NCI-H1417 treated with DMSO at 0.1 percent for 48 hours (cell line): ENCODE data around the gene ACOXL.

Experiments used
- DNase-seq: peaks from one replicate; lab custom pipeline; 2025; lab: John Stamatoyannopoulos, UW

Gene ACOXL

DNA sequence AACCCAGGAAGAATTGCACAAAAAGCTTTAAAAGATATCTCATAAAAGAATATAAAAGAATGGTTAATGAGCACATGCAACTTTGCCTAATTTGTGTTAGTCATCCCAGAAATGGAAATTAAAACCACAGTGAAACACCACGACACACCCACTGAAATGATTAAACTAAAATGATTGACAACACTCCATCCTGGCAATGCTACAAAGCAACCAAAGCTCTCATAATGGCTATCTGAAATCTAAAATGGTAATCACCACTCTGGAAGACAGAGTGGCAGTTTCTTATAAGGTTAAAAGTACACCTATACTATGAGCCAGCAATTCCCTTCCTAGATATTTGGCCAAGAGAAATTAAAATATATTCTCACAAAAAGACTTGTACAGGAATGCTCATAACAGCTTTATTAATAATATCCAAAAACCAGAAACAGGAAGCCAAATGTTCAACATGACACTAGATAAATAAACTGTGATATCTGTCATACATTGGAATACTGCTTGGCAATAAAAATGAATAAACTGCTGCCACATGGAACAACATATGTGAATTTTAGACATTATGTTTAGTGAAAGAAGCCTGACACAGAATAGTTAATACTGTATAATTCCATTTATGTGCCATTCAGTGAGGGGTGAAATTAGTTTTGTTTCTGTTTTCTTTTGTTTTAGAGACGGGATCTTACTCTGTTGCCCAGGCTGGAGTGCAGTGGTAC is 283.1 kb downstream of the ACOXL start:
- DNase-seq: no peak

DNA sequence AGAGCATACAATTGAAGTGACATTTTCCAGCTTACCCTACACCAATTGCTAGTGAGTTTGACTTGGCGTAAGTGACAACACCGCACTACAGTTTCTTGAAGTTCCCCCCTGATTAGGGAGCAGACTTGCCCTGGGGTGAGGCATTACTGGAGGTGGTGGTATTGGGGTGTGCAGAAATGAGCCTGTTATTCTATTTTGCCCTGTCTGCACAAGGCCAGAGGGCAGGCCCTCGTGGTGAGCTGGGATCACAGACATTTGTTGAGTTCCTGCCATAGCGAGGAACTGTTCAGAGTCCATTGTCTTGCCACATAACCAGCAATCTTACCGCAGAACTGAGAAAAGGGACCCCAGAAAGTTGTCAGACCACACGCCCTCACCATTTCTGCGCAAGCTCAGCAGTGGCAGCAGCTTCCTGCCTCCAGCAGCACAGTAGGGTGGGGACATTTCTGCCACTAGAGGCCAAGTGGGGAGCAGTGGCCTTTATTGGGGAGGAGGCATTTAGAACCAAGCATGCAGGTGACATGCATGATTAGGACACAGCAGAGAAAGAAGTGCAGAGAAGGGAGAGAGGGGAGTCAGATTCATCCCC is 284.8 kb downstream of the ACOXL start:
- no peak for DNase-seq

DNA sequence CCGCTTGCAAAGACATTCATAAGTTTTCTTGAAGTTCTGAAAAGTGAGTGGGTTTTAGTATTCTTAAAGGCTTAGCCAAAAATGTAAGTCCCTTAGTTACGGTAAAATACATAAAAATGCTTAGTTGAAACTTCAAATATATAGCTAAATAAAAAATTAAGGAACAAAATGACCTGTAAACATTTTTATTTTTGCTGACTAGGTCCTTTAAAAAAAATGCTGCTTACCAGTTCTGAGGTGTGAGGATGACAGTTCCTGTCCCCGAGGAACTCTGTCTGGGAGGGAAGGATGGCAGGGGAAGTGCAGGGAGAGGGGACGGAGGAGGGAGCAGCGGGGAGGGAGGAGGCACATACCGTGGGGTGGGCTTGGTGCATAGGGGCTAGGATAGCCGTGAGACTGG is 285.5 kb downstream of the ACOXL start:
- DNase-seq: no peak

DNA sequence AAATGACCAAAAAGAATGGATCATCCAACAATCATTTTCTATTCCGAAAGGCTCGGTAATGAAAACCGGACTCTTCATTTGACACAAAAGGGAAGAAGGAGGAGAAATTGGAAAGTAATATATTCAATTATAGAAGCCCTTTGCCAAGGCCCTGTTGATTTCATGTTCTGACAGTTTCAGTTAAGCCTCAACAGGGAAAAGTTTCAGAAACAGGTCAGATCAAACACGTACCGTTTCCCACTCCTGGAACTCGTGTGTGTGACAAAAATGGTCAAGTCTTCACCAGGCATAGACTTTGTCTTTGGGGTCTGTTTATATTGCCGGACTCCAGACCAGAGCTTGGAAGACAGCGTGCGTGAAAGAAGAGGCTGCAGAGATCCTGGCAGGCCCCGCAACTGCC is 287.0 kb downstream of the ACOXL start:
- no peak for DNase-seq

DNA sequence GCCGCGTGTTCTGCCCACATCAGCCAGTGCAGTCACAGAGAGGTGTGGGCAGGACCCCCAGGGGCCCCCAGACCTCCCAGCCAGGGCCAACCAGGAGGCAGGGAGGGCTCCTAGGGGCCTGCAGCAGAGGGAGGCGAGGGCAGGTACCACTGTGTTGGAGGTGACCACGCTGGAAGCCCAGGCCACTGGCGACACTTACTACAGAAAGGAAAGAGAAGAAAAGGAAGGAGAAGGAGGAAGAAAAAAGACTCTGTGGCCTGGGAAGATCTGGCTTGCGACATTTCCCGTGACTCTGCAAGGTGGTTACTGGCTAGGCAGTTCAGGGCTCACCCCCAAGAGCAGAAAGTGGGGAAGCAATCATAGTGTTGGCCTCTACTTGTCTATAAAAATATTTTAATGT is 290.3 kb downstream of the ACOXL start:
- no peak for DNase-seq

DNA sequence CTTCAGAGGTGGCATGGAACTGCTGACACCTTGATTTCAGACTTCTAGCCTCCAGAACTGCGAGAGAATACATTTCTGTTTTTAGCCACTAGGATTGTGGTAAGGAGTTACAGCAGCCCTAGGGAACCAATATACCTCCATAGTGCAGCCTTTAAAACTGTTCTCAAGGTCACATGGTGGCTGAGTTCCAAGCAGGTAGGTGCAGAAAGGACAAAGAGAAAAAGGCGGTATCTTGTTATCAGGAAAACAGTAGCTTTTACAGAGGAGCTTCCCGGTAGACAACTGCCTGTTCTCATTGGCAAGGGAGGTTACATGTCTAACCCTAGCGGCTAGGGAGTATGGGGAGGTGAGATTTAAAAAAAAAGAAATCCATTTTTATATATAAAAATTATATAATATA is 292.1 kb downstream of the ACOXL start:
- DNase-seq: no peak

DNA sequence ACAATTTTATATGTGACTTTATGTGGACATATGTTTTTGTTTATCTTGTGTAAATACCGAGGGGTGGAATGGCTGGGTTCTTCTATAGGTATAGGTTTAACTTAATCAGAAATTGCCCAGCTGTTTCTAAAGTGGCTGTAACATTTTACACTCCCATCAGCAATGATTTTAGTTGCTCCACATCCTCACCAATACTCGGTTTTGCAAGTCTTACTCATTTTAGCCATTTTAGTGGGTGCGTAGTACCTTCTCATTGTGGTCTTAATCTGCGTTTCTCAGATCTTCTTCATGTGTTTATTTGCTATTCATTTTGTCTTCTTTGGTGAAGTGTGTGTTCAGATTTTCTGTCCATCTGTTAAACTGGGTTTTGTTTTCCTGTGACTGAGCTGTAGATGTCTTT is 292.9 kb downstream of the ACOXL start:
- no peak for DNase-seq

DNA sequence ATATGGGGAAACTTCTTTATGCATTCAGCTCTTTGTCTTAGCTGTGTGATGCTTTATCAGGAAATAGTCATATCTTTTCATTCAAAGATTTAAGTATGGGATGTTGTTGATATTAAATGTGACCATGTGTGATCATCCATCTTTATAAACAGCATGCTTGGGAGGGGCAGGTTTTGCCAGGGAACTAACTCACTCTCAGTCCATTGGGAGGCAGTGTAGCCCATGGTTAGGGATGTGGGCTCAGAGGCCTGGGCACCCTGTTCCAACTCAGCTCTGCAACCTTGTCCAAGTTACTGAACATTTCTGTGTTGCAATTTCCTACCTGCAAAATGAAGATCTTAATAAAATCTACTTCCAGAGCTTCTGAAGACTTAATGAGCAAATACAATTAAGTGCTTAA is 296.3 kb downstream of the ACOXL start:
- no peak for DNase-seq

DNA sequence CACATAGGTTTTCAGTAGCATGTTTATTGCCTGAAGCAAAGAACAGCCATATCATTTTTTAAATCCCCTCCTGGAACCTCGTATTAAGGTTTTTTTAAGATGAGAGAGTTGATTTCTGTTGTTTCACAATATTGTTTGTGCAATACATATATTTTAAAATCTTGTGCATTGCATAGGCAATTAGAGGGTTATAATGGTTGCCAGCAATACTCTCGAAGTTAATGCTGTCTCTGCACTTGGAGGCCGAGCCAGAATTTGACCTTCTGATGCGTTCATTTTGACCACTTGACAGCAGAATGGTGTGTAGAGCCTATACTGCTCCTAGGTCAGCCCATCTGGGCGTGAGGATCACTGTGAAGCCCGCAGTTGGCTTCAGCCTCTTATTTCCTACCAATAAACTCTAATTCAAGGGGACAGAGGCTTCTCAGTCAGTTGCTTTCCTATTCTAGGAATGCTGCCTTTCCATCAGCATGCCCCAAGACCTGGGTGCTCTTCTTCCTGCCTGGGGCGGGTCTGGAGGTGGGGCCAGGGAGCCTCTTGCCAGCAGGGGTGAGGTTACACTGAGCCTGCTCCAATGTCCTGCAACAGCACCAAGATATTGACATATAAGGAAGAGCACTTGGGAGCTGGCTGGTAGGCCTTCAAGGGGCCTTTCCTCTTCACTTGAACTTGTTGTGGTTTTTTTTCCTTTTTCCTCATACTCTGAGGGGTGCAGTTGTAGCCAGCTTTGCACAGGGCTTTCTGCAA is 297.0 kb downstream of the ACOXL start:
- DNase-seq: no peak

DNA sequence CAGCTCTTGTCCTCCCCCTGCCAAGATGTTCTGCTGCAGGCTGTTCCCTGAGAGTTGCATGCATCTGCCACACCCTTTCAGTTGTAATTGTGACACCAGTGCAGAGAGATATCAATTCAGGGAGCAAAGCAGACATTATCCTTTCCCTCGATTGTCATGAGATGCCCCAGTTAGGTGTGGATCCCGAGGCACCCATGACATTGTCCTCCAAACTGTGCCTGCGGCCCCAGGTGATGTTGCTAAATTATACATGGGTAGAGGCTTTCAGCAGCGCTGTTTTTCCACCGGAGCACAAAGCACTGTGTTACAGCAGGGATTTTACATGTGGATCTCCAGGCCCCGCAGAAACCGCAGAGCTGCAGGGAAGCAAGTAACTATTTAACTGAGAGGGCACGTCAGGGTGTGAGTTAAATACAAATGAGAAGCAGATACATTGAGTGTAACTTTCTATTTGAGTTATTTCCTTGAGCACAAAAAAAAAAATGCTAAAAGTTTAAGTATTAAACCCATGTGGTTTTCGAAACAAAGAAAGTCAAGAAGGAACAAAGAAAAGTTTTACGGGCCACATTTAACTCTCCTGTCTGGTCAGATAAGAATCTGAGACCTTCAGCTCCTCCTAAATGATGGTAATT is 298.0 kb downstream of the ACOXL start:
- DNase-seq: no peak

DNA sequence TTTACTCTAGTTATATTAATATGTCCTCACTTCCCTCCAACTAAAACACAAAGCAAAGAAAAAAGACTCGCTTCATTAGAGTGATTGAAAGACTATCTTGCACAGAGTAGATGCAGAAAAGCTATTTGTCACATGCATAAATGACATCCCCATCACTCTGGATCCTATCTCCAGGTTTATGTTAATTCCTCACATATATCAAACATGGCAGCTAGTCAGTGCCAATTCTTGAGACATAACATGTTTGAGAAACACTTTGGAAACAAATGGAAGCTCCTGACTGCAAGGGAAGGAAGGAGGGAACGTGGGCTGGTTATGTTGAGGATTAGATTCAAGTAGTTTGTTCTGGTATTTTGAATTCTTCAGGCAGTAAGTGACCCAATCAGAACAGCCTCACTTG is 298.6 kb downstream of the ACOXL start:
- no peak for DNase-seq

DNA sequence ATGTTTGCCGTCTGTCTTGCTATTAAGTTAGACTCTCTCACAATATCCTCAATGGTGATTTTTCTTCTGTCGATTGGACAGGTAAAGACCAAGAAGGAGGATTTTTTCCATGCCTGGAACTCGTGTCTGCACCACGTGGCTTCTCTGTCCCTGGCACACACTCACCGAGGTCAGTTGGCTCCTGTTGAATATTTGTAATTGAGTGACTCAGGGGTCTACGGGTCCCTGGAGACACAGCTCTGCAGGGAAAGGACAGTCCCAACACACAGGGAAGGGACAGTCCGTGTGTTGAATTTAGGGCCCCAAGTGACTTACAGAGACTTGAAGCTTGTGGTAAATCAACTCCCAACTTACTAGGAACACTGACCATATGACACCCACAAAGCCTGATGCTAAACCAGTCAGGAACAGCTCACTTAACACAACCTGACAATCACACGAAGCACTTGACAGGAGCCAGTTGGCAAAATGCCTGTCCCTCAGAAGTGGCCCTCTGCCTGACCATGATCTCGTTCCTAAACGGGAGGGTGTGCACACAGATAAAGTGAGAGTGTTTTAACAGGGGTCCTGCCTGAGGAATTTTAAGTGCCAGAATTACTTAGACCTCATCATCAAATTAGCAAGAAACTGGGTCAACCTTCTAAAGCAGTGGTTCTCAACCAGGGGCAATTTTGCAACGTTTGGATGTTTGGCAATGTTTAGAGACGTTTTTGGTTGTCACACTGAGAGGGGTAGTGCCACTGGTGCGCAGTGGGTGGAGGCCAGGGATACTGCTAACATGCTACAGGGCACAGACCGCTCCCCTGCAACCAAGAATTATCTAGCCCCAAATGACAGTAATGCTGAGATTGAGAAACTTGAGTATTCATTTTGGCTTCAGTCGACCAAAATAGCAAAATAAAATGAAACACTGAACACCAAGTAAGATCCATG is 299.4 kb downstream of the ACOXL start:
- DNase-seq: no peak

DNA sequence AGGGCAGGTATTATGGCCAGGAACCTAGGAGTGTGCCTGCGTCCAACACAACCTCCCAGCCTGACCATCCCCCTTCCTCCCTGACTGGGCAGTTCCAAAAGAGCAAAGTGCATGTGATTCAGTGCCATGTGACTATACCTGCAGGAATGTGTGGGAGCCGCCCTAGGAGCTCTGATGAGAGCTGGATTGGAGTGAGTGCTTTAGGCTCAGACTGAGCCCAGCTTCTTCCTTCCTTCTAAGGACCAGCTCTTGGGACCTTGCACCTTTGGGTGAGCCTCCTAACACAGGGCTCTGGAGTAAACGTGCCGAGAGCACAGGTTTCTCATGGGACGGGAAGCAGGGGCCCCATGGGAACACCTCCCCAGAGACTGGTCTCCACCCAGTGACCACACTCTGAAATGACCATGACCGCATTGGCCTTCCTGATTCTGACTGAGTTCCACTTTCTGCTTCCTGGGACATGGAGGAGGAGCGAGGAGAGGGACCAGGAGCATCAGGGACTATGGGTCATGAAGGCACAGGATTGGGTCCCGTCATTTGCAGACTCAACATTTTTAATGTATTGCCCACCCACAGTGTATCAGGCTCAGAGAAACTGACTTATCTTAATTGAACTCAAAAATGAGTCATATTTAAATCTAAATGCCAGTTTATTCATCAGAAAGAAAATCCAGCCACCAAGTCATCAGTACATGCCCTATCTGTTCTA is 300.5 kb downstream of the ACOXL start:
- no peak for DNase-seq

DNA sequence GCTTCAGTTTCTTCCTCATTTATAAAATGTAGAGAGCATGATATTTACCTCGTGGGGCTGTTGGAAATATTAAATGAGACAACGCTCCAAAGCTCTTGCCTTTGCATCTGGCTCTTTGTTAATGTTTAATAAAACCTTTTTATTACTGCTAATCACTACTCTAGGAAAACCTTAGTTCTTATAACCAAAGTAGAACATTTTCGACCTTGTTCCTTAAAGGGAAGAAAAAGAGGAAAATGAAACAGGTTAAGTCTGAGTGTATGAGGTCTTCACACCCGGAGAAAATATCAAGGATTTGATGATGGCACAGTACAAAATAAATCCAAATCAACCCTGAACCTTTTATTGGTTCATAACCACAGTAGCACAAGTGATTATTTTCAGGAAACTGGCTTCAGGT is 301.8 kb downstream of the ACOXL start:
- no peak for DNase-seq

DNA sequence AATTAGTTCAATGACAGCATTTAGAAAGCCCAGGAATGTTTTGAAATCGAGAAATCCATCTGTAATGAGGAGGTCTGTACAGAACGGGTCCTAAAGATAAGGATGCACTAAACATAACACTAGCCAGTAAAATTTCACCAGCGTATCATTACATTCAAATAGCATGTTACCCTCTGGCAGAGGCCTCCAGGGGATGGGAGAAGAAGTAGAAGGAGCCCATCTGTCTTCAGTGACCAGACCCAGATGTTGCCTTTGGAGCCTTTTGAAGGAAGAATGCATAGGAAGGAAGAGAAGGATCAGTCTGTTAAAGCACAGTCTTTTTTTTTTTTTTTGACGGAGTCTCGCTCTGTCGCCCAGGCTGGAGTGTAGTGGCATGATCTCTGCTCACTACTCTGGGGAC is 302.2 kb downstream of the ACOXL start:
- no peak for DNase-seq

DNA sequence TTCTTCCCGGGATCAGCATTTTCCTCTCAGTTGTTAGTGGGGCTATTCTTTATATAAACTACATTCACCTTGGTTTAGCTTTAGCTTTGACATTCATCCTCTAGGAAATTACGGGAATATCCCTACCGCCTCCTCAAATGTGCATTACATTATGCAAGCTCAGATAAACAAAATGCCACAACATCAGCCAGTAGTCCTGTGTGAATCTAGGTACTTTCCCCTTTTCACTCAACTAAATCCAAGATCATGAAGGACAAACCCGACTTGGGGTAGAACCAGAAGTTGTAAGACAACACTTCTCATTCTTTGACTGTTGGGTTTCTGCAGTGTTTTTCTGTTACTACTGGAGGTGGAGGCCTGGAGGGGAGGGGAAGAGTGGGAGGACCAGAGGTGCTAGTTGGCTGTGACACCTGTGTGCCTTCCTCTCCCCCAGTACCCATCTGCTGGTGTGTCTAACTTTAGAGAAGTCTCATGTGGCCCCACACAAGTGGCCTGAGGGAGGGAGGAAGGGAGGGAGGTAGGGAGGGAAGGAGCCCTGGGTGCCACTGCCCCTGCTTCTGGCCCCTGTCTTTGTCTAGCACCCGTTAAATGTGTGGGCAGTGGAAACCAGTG is 303.6 kb downstream of the ACOXL start:
- DNase-seq: no peak

DNA sequence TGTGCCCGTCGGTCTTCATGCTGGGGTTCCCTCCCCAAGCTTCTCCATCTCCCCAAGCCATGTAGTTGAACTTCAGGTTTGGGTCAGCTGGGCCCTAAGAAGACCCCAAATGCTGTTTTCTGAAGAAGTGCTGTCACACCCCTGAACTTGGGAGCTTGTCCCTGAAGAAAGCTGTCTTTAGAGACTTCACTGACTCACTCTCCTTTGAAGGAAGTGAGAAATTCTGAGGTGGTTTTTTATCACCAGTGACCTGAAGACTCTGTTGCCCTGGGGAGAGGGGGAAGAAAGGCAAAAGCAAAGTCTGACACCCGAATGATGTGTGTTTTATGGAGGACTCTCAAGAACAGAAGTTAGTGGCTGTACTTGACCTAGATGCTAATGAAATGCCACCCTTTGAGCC is 304.8 kb downstream of the ACOXL start:
- DNase-seq: no peak

DNA sequence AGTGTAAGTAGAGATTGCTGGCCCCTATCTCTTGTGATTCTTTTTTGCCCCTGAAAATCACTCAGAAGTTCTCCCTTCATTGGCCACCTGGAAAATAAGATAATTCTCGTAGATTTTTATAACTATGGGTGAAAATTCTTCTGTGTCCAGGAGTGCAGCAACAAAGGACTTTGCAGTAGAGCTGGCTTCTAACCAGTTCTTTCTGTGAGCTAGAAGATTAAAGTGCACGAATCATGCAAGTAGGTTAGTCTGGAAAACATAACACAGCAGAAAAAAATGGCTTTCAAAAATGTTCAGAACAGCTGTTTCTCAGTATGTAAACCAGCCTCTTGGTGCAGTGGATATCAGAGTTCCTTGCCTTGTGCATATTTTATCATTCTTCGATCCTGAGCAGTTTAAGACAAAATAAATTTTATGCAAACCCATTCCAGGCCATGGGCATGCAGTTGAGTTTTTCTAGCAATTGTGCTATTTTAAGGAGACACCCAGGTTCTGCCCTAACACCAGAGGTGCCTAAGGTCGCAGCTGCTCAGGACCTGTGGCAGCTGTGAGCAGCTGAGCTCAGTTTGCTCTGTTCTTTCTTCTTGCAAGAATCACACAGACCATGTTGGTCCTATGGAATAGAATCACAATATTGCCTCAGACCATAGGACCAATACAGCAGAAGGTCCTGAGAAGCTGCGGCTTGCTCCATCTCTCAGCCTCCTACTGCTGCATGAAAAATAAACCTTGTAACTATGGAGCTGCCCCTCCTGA is 307.4 kb downstream of the ACOXL start:
- no peak for DNase-seq

DNA sequence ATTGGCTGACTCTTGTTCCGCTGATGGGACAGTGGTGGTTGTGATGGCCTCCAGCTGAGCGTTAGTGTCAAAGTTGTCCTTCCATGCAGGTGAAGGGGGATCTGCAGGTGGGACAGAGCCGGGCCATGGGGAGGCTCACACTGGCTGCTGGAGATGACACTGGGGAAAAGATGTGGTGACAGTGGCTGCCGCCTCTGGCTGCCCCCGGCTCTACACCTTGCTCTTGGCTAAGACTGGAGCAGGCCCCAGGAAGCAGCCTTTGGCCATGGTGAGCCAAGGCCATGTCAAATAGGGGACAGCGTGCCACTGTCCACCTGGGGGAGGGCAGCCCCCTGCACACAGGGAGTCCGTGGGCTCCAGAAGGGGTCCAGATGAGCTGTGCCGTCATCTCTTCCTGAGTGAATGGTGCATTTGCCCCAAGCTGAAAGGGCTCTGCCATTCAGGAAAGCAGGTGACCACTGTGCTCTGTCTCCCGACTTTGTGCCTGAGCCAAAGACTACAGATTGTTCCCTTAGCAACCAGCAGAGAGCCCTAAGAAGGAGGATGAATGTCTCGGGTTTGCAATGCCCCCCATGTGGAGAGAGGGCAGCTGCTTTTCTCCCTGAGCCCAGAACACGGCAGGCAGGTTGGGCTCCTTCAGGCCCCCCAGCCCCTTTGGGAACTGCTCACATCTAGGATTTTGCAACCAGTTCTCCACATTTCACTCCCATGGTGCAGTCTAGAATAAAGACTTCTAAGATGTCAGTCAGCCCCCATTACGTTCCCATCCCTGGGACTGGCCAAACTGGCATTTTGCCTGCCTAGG is 309.2 kb downstream of the ACOXL start:
- DNase-seq: no peak
